Heart right ventricle (tissue), 16 donors: ENCODE measurements around the gene TSPAN7. TPM values are rescaled to one million over a fixed set of nuclear protein-coding genes. Genes with fewer than 3 reads are reported as not detected.

Experiments
- ATAC-seq, 8 donors: fragments of 200-7000 bp; cut with Tn5 transposase; one replicate each; pipeline ENCODE4 v1.9.1; 2020; ENCODE audit warnings: mild to moderate bottlenecking in 8 of 8, moderate library complexity in 8 of 8, moderate number of reproducible peaks in 1 of 8
- DNase-seq, 2 donors: peaks; one replicate each; pipeline ENCODE4 v3.0.0-alpha.2; 2020
- H3K27ac ChIP-seq, 10 donors: fragments of 200-600 bp; sonication (generic) in 2 of 10; one replicate each; pipeline versions ENCODE4 v1.5.0 to v1.8.0; 2020 to 2022; ENCODE audit warnings: mild to moderate bottlenecking in 3 of 10
- H3K27me3 ChIP-seq, 7 donors: fragments of 200-600 bp; one replicate each; pipeline ENCODE4 v1.8.0; 2021 to 2022; ENCODE audit warnings: mild to moderate bottlenecking in 2 of 7
- H3K36me3 ChIP-seq, 9 donors: fragments of 200-600 bp; sonication (generic) in 1 of 9; one replicate each; pipeline versions ENCODE4 v1.5.0 to v1.8.0; 2020 to 2022; ENCODE audit warnings: mild to moderate bottlenecking in 2 of 9
- H3K4me1 ChIP-seq, 9 donors: fragments of 200-600 bp; sonication (generic) in 1 of 9; one replicate each; pipeline versions ENCODE4 v1.5.0 to v1.8.0; 2020 to 2022; ENCODE audit warnings: mild to moderate bottlenecking in 4 of 9
- H3K4me3 ChIP-seq, 10 donors: fragments of 200-600 bp; sonication (generic) in 2 of 10; one replicate each; pipeline versions ENCODE4 v1.5.0 to v1.8.0; 2020 to 2022; ENCODE audit warnings: mild to moderate bottlenecking in 7 of 10, moderate library complexity in 2 of 10
- H3K9me3 ChIP-seq, 11 donors: fragments of 200-600 bp in 10 of 11; sonication (generic) in 2 of 11; one replicate each; pipeline versions ENCODE4 v1.5.0 to v1.8.0; 2013 to 2022; ENCODE audit warnings: mild to moderate bottlenecking in 2 of 11, control low read depth in 1 of 11, moderate library complexity in 1 of 11
- CTCF ChIP-seq, 9 donors: fragments of 200-600 bp; sonication (generic) in 2 of 9; IDR thresholded peaks; one replicate each; pipeline versions ENCODE4 v1.5.0 to v1.8.0; 2021 to 2022; ENCODE audit warnings: antibody characterized with exemption in 9 of 9, mild to moderate bottlenecking in 5 of 9, moderate library complexity in 1 of 9
- WGBS, 2 donors: extraction: QIAGEN DNeasy Blood & Tissue Kit; methylation state at CpG; one replicate each; pipeline ENCODE4 v1.1.7; 2013; ENCODE audit warnings: inconsistent platforms in 1 of 2; 5-methylcytosine and 5-hydroxymethylcytosine counted together
- intact Hi-C, 10 donors: fragments of 100-400 bp; cut with DNase I; formaldehyde crosslinking; loops; one replicate each; pipeline versions ENCODE4 v1.11.1 to v1.14.2; 2022
- polyA plus RNA-seq, 2 donors: library from polyadenylated mRNA; stranded (reverse); fragments of 200-250 nt; gene quantifications; one replicate each; pipeline ENCODE4 v1.2.3, GENCODE V29; 2013
- total RNA-seq, 10 donors: library from RNA; stranded (reverse); fragmentation: NEBNext Ultra II Directional in 3 of 10; extraction: Animal tissue kit (Norgen Biotek cat#: 25700) in 3 of 10; gene quantifications; one replicate each; pipeline versions ENCODE4 v1.2.1 to v1.2.4, GENCODE V29; 2021 to 2023
- donor health status: Arrhythmogenic right ventricular cardiomyopathy.
- donor health status: ischemic (EF 13 %, LVEDD 7.1; RV severe dilation, severe dysfunction).
- donor health status: healthy with polysubstance abuse.
- donor health status: DM: no; HTN: yes; CAD: no.
- donor health status: DM: no; HTN: no; CAD: no.
- donor health status: ischemic (EF 25% LVEDD 6.9; RV normal size, moderate dysfunction).
- donor health status: ischemic (EF 25% LVEDD 5.7; RV mildly dilated, moderate dysfunction).
- donor health status: healthy.
- donor health status: DM: yes; HTN: yes; CAD: no.
- donor health status: Ischemic cardiomyopathy.
- donor health status: ischemic (EF 35%, LVEDD 5.7; RV mildly dilated, moderate dysfunction).
- donor health status: nonischemic (EF 11% LVEDD 7.7; RV severe dilation, severe dysfunction).
- donor health status: DM: yes; HTN: yes; CAD: no.
- donor health status: PGD.
- donor health status: ischemic (EF 29% LVEDD 5.4; RV normal size, mild dysfunction).
- donor health status: nonischemic (EF 23%, LVEDD 6.1; RV moderate dilation, normal function).

TSPAN7 gene
- total and polyA plus RNA-seq, 12 donors: 11.1 to 49.3 (median 21.0) TPM

DNA sequence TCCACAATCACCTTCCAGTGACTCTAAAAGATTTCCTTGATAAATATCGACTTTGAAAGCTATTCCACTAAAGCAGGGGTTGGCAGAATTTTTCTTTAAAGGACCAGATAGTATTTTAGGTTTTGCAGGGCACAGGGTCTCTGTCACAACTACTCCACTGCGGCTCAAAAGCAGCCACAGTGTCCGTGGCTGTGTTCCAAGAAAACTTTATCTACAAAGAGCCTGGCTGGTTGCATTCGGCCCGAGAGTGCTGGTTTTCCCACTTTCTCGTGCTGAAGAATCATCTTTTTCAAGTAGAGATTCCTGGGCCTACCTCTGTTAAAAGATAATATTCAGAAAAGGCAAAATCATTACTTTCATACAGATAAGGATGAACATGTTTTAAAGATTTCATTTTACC lies 55.6 kb downstream of the TSPAN7 start:
- Histone ChIP-seq H3K4me1 (peaks cover 0 to 6% (median 0%) of the 10 kb centered on the region in 9 donors), H3K27ac (no peak overlapping the region), H3K9me3 (no peaks in the 10 kb centered on the region), H3K4me3 (no peak overlapping the region), H3K27me3 (peaks cover 0 to 48% (median 0%) of the 10 kb centered on the region in 7 donors), H3K36me3 (no peaks in the 10 kb centered on the region)
- ATAC-seq (no peak), DNase-seq (no peak)
- WGBS, 2 donors: 14 to 19% methylated on average over 6 of the region's 6 CpGs
- intact Hi-C loops: no loop called here
- no peak for TF ChIP-seq CTCF (IDR thresholded peaks at IDR 0.05)

DNA sequence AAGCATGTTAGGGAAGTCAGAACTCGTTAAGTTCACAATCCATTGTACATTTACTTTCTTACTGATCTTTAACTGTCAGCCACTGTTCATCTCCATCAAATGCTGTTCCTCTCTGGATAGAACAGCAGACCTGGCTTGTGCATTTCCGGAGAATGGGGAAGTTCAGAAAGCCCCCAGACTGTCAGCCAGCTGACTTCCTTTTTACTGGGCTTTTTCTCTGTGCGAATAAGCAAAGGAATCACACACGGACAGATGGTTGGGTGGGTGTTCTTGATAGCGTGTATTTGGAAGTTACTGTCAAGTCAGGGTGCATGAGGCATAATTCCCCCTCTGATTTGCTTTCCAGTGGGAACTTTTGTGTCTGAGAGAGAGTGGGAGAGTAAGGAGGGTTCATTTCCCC lies 56.8 kb downstream of the TSPAN7 start:
- DNase-seq (no peak), ATAC-seq (no peak)
- intact Hi-C loops: no loop called here
- Histone ChIP-seq H3K36me3 (no peaks in the 10 kb centered on the region), H3K9me3 (no peaks in the 10 kb centered on the region), H3K27me3 (peaks cover 0 to 53% (median 0%) of the 10 kb centered on the region in 7 donors), H3K27ac (no peak overlapping the region), H3K4me1 (peaks cover 0 to 6% (median 0%) of the 10 kb centered on the region in 9 donors), H3K4me3 (no peak overlapping the region)
- no peak for TF ChIP-seq CTCF (IDR thresholded peaks at IDR 0.05)
- WGBS, 2 donors: 52 to 59% methylated on average over 5 of the region's 5 CpGs

- H3K36me3 ChIP-seq: no peaks in the 10 kb centered on the region
- H3K27me3 ChIP-seq: peaks cover 0 to 31% (median 0%) of the 10 kb centered on the region in 7 donors
- intact Hi-C loops: no loop called here
- no peak for ATAC-seq
- DNase-seq: no peak
- TF ChIP-seq CTCF (IDR thresholded peaks at IDR 0.05): no peak
- H3K4me1 ChIP-seq: peaks cover 0 to 6% (median 0%) of the 10 kb centered on the region in 9 donors
- H3K27ac ChIP-seq: no peak overlapping the region
- no peaks in the 10 kb centered on the region for H3K9me3 ChIP-seq
- no peak overlapping the region for H3K4me3 ChIP-seq
- WGBS, 2 donors: 64 to 73% methylated on average over 4 of the region's 4 CpGs
Measured at GRCh38 chrX:38620623-38621022, 59.3 kb downstream of the TSPAN7 start.

- ATAC-seq: no peak
- no peak for DNase-seq
- no peak for TF ChIP-seq CTCF (IDR thresholded peaks at IDR 0.05)
- Histone ChIP-seq H3K27me3 (peaks cover 0 to 20% (median 0%) of the 10 kb centered on the region in 7 donors), H3K36me3 (no peaks in the 10 kb centered on the region), H3K27ac (no peak overlapping the region), H3K9me3 (no peaks in the 10 kb centered on the region), H3K4me3 (no peak overlapping the region), H3K4me1 (peaks cover 0 to 1% (median 0%) of the 10 kb centered on the region in 9 donors)
- intact Hi-C loops: no loop called here
- WGBS, 2 donors: 88 to 89% methylated on average over 4 of the region's 4 CpGs
Measured at GRCh38 chrX:38626296-38626695, 65.0 kb downstream of the TSPAN7 start.
